Dendritic cell treated with granulocyte-macrophage colony-stimulating factor and Interleukin-4, amounts not matched to agents 40 ng/mL and 50 ng/mL, for 4 days (primary cell): ENCODE results near the gene ACSBG1.

Experiments
- H3K27ac Mint-ChIP-seq: one replicate; pipeline ENCODE4 v1.8.0; 2022; ENCODE audit warnings: mild to moderate bottlenecking, mixed read lengths
- H3K27me3 Mint-ChIP-seq: one replicate; pipeline ENCODE4 v1.8.0; 2022; ENCODE audit warnings: mild to moderate bottlenecking, mixed read lengths
- H3K36me3 Mint-ChIP-seq: one replicate; pipeline ENCODE4 v1.8.0; 2022; ENCODE audit warnings: low read depth, mixed read lengths
- H3K4me1 Mint-ChIP-seq: one replicate; pipeline ENCODE4 v1.8.0; 2022; ENCODE audit warnings: low read depth, mixed read lengths
- H3K4me3 Mint-ChIP-seq: one replicate; pipeline ENCODE4 v1.8.0; 2022; ENCODE audit warnings: mild to moderate bottlenecking, moderate library complexity, mixed read lengths
- H3K9me3 Mint-ChIP-seq: one replicate; pipeline ENCODE4 v1.8.0; 2022; ENCODE audit warnings: mixed read lengths
- intact Hi-C: fragments of 100-400 bp; cut with micrococcal nuclease; formaldehyde crosslinking; loops from one replicate; pipeline ENCODE4 v1.15.0; 2022

ACSBG1 gene

GRCh38 chr15:78243491-78243941 is 9.2 kb upstream of the ACSBG1 start:
- intact Hi-C loops, result loop anchor here (5.0 kb wide), 1 partner anchor 111 kb away; the partner anchor contains the start of gene CIB2
- H3K27ac Mint-ChIP-seq, result no peak overlapping the region
- H3K27me3 Mint-ChIP-seq, result peaks cover 1% of the 10 kb centered on the region
- H3K4me3 Mint-ChIP-seq, result no peak overlapping the region
- H3K4me1 Mint-ChIP-seq, result peaks cover 5% of the 10 kb centered on the region
- no peaks in the 10 kb centered on the region for H3K36me3 Mint-ChIP-seq
- H3K9me3 Mint-ChIP-seq, result no peaks in the 10 kb centered on the region

DNA sequence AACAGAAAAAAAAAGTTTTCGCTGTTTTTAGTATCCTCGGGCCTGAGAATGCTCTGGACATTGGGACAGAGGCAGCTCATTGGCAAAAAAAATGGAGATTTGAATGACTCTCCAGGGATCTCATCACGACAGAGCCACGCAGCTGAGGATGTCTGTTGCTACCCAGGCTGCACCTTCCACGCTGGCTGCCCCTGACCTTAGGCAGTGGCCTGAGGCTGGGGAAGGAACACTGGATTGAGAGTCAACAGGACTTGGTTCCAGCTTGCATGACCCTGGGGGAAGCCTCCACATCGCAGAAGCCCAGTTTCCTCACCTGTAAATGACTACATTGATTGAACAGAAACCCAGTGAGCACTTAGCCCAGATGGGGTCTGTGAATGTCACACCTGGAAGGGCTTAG is 8.7 kb upstream of the ACSBG1 start:
- Mint-ChIP-seq H3K9me3 (no peaks in the 10 kb centered on the region), H3K4me1 (peaks cover 5% of the 10 kb centered on the region), H3K27me3 (peaks cover 1% of the 10 kb centered on the region), H3K36me3 (no peaks in the 10 kb centered on the region), H3K4me3 (no peak overlapping the region), H3K27ac (no peak overlapping the region)
- intact Hi-C loops, result loop anchor here (5.0 kb wide), 1 partner anchor 111 kb away; the partner anchor contains the start of gene CIB2

DNA sequence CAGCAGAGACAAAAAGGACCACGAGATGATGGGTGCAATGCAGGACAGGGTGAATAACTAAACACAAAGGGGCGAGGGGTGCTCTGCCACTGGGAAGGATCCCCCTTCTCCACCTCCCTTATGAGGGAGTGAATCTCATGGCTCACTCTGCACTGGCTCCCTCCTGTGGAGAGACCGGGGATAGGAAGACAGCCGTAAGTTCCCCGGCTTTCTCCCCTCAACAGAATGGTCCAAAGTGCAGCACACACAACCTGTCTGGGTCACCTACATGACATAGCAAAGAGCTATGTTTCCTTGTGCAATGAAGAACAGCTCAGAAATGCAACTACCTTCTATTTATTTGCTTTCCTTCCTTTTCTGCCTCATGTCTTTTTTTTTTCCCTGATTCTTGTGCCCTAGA is 7.8 kb upstream of the ACSBG1 start:
- Mint-ChIP-seq H3K36me3 (no peaks in the 10 kb centered on the region), H3K27me3 (peaks cover 1% of the 10 kb centered on the region), H3K9me3 (no peaks in the 10 kb centered on the region), H3K27ac (no peak overlapping the region), H3K4me3 (no peak overlapping the region), H3K4me1 (peaks cover 5% of the 10 kb centered on the region)
- intact Hi-C loops, result loop anchor here (5.0 kb wide), 1 partner anchor 110 kb away; the partner anchor contains the start of gene CIB2

DNA sequence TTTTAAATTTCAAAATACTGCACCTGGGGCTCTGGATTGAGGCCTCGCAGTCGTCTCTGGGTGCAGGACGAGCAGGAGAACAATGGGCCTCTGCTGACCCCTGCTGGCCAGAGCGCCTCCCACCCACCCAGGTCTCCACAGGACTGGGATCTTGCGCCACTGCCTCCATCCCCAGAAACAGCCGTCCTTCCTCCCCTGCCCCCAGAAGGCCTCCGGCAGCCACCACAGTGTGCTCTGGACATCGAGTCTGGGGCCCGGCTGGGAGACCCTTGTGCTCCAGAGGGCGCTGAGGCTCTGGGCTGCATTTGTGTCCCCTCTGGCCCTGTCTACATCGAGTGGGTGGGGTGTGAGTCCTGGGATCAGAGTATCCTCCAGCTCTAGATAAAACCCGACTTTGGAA is 6.7 kb upstream of the ACSBG1 start:
- H3K27ac Mint-ChIP-seq, result no peak overlapping the region
- H3K27me3 Mint-ChIP-seq, result peaks cover 1% of the 10 kb centered on the region
- intact Hi-C loops, result loop anchor here (1.0 to 5.0 kb wide), 4 partner anchors 109 to 330 kb away; partner anchors contain the start of gene CIB2
- peaks cover 5% of the 10 kb centered on the region for H3K4me1 Mint-ChIP-seq
- H3K4me3 Mint-ChIP-seq, result no peak overlapping the region
- no peaks in the 10 kb centered on the region for H3K36me3 Mint-ChIP-seq
- H3K9me3 Mint-ChIP-seq, result no peaks in the 10 kb centered on the region

- peaks cover 1% of the 10 kb centered on the region for H3K27me3 Mint-ChIP-seq
Measured at GRCh38 chr15:78239811-78240210, 5.4 kb upstream of the ACSBG1 start.

GRCh38 chr15:78237146-78237545 is 2.8 kb upstream of the ACSBG1 start:
- H3K4me1 Mint-ChIP-seq, result no peaks in the 10 kb centered on the region
- no peaks in the 10 kb centered on the region for H3K36me3 Mint-ChIP-seq
- peaks cover 1% of the 10 kb centered on the region for H3K27me3 Mint-ChIP-seq
- intact Hi-C loops, result no loop called here
- no peak overlapping the region for H3K27ac Mint-ChIP-seq
- H3K4me3 Mint-ChIP-seq, result no peak overlapping the region
- no peaks in the 10 kb centered on the region for H3K9me3 Mint-ChIP-seq

More at GRCh38 chr15:78239811-78240210, 5.4 kb upstream of the ACSBG1 start:
- no peak overlapping the region for H3K4me3 Mint-ChIP-seq
- no peaks in the 10 kb centered on the region for H3K9me3 Mint-ChIP-seq
- intact Hi-C loops, result loop anchor here (2.0 to 5.0 kb wide), 3 partner anchors 108 to 329 kb away; partner anchors contain the start of gene CIB2
- H3K36me3 Mint-ChIP-seq, result no peaks in the 10 kb centered on the region
- H3K27ac Mint-ChIP-seq, result no peak overlapping the region
- peaks cover 2% of the 10 kb centered on the region for H3K4me1 Mint-ChIP-seq

DNA sequence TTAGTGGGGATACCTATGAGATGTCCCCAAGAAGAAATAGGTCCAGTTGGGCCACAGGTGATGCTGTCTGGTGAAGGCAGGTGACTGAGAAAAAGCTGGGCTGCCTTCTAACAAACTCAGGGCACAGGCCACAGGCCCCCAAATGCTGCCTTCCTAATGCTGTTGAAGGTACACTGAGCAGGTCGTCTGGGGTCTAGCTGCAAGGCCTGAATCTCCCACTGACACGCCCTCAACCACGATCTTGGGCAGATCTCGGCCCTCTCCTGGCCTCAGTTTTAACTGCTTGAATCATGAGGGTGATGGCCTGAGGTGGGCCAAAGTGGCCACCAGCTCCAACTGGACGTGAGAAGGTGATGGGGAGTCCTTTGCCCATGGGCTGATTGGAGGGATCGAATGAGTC is 2.1 kb upstream of the ACSBG1 start:
- H3K27ac Mint-ChIP-seq, result no peak overlapping the region
- H3K9me3 Mint-ChIP-seq, result no peaks in the 10 kb centered on the region
- H3K4me1 Mint-ChIP-seq, result no peaks in the 10 kb centered on the region
- H3K27me3 Mint-ChIP-seq, result no peaks in the 10 kb centered on the region
- intact Hi-C loops, result no loop called here
- no peak overlapping the region for H3K4me3 Mint-ChIP-seq
- no peaks in the 10 kb centered on the region for H3K36me3 Mint-ChIP-seq

GRCh38 chr15:78233496-78233895 is 869 bp downstream of the ACSBG1 start:
- H3K27me3 Mint-ChIP-seq, result no peaks in the 10 kb centered on the region

DNA sequence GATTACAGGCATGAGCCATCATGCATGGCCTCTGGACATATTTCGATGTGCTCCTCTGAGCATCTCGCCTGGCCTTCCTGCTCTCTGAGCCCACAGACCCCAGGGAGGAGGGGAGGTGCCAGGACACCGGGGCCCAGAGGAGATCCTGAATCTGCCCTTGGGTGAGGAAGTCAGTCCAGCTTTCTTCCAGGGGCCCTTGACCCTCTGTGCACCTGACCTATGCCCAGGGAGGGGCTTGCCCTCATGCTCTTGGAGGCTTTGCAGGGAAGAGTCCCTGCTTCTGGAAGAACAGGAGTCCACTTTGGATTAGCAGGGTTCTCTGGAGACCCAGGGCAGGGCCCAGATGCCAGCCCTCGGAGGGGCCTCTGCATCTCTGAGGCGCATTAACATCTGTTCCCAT is 1.4 kb downstream of the ACSBG1 start:
- no peaks in the 10 kb centered on the region for H3K9me3 Mint-ChIP-seq
- intact Hi-C loops, result no loop called here
- H3K4me1 Mint-ChIP-seq, result no peaks in the 10 kb centered on the region
- H3K4me3 Mint-ChIP-seq, result no peak overlapping the region
- H3K27me3 Mint-ChIP-seq, result no peaks in the 10 kb centered on the region
- no peak overlapping the region for H3K27ac Mint-ChIP-seq
- H3K36me3 Mint-ChIP-seq, result no peaks in the 10 kb centered on the region

More at GRCh38 chr15:78233496-78233895, 869 bp downstream of the ACSBG1 start:
- Mint-ChIP-seq H3K36me3 (no peaks in the 10 kb centered on the region), H3K27ac (no peak overlapping the region), H3K4me1 (no peaks in the 10 kb centered on the region), H3K9me3 (no peaks in the 10 kb centered on the region), H3K4me3 (no peak overlapping the region)
- intact Hi-C loops, result no loop called here

- no peaks in the 10 kb centered on the region for H3K4me1 Mint-ChIP-seq
- no peak overlapping the region for H3K4me3 Mint-ChIP-seq
- intact Hi-C loops, result no loop called here
- H3K36me3 Mint-ChIP-seq, result no peaks in the 10 kb centered on the region
- no peak overlapping the region for H3K27ac Mint-ChIP-seq
- no peaks in the 10 kb centered on the region for H3K9me3 Mint-ChIP-seq
- H3K27me3 Mint-ChIP-seq, result no peaks in the 10 kb centered on the region
Measured at GRCh38 chr15:78229431-78230406, 4.6 kb downstream of the ACSBG1 start.

DNA sequence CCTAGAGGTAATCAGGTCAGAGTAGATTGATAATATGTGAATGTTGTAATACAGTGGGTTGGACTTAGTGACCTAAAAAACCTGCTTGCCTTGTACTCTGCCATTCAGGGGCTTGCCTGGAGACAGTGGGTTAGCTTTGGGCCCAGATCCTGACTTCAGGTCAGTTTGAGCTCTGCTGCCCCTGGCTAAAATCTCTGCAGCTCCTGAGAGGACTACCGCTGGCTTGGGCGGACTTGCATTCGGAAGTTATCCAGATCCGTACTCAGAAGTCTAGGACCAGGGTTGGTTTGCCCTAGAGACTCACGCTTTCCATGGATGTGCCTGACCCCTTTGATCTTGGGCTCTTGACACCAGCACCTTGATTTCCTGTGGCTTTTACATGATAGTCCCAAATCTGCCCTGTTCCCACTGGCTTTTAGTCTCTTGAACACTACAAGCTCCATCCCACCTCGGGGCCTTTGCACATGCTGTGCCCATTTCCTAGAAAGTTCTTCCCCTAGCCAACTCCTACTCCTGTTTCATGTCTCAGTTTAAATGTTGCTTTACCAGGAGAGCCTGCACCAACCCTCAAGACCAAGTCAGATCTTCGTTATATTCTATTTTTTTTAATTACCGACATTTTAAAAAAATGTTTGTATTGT is 5.9 kb downstream of the ACSBG1 start:
- no peaks in the 10 kb centered on the region for H3K36me3 Mint-ChIP-seq
- intact Hi-C loops, result no loop called here
- no peaks in the 10 kb centered on the region for H3K9me3 Mint-ChIP-seq
- no peak overlapping the region for H3K27ac Mint-ChIP-seq
- H3K27me3 Mint-ChIP-seq, result no peaks in the 10 kb centered on the region
- no peaks in the 10 kb centered on the region for H3K4me1 Mint-ChIP-seq
- no peak overlapping the region for H3K4me3 Mint-ChIP-seq

GRCh38 chr15:78225783-78226541 is 8.4 kb downstream of the ACSBG1 start:
- Mint-ChIP-seq H3K27me3 (no peaks in the 10 kb centered on the region), H3K27ac (no peak overlapping the region), H3K36me3 (no peaks in the 10 kb centered on the region), H3K4me1 (no peaks in the 10 kb centered on the region), H3K9me3 (no peaks in the 10 kb centered on the region), H3K4me3 (no peak overlapping the region)
- intact Hi-C loops, result no loop called here

GRCh38 chr15:78224023-78224411 is 10.3 kb downstream of the ACSBG1 start:
- H3K36me3 Mint-ChIP-seq, result no peaks in the 10 kb centered on the region

More at GRCh38 chr15:78224023-78224411, 10.3 kb downstream of the ACSBG1 start:
- intact Hi-C loops, result no loop called here
- Mint-ChIP-seq H3K4me1 (no peaks in the 10 kb centered on the region), H3K4me3 (no peak overlapping the region), H3K27me3 (no peaks in the 10 kb centered on the region), H3K27ac (no peak overlapping the region), H3K9me3 (no peaks in the 10 kb centered on the region)
